ENCODE data around the gene LRCH3.

The LRCH3 gene

DNA sequence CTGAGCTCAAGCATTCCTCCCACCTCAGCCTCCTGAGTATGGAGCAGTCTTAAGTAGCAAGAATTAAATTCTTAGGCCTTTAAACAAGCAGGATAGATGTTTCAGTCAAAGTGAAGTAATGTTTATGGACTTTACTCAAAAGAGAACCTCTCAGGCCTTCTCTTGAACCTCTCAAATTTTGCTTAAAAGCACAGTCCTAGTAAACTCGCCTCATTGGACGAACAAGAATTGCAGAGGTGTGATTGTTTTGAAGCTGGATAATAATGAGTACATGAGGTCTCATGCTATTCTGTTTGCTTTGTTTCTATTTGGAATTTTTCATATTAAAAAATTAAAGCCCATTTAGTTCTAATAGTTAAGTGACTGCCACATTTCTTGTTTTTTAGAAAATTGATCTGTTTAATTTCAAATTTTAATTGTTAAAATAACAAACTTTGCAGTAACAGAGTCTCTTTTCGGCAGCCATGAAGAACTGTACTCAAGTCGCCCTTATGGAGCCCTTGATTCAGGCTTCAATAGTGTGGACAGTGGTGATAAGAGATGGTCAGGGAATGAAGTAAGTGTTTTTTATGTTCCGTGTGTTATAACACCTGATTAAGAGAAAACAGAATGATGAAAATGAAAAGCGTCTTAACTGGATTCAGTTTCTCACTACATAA is 39.4 kb downstream of the LRCH3 start:
- TF ChIP-seq, protein P1, sequence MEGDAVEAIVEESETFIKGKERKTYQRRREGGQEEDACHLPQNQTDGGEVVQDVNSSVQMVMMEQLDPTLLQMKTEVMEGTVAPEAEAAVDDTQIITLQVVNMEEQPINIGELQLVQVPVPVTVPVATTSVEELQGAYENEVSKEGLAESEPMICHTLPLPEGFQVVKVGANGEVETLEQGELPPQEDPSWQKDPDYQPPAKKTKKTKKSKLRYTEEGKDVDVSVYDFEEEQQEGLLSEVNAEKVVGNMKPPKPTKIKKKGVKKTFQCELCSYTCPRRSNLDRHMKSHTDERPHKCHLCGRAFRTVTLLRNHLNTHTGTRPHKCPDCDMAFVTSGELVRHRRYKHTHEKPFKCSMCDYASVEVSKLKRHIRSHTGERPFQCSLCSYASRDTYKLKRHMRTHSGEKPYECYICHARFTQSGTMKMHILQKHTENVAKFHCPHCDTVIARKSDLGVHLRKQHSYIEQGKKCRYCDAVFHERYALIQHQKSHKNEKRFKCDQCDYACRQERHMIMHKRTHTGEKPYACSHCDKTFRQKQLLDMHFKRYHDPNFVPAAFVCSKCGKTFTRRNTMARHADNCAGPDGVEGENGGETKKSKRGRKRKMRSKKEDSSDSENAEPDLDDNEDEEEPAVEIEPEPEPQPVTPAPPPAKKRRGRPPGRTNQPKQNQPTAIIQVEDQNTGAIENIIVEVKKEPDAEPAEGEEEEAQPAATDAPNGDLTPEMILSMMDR (IDR thresholded peaks at IDR 0.05) = no peak
- Histone ChIP-seq H3K4me3 (ENCODE audit: low read depth in 1 of 2, low read length in 1 of 2) (no peak overlapping the region), H3K27me3 (no peaks in the 10 kb centered on the region), H3K36me3 (peaks cover 88% of the 10 kb centered on the region), H3K9me3 (no peaks in the 10 kb centered on the region), H3K4me1 (ENCODE audit: control insufficient read depth in 1 of 2, insufficient read depth in 1 of 2, low read depth in 1 of 2, low read length in 1 of 2) (no peaks in the 10 kb centered on the region), H3K27ac (no peak overlapping the region)

DNA sequence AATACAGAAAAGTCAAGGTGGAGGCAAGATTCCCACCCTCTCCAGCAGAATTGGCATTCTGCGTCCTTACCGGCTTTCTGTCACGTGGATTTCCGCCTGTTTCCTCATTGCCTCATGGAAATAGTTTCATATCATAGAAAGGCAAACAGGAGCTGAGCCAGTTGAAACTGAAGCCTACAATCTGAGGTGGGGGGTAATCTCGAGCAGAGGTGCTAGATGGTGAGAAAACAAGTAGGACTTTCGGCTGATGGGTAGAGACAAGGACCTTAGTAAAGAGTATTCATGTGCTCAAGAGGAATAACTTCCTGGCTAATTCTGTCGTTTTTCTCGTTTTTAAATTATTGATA is 39.9 kb downstream of the LRCH3 start:
- no peak overlapping the region for H3K4me3 ChIP-seq (ENCODE audit: low read depth in 1 of 2, low read length in 1 of 2)
- no peaks in the 10 kb centered on the region for H3K27me3 ChIP-seq
- no peaks in the 10 kb centered on the region for H3K9me3 ChIP-seq
- H3K4me1 ChIP-seq (ENCODE audit: control insufficient read depth in 1 of 2, insufficient read depth in 1 of 2, low read depth in 1 of 2, low read length in 1 of 2) = no peaks in the 10 kb centered on the region
- TF ChIP-seq, protein P1 (IDR thresholded peaks at IDR 0.05) = no peak
- H3K27ac ChIP-seq = no peak overlapping the region
- H3K36me3 ChIP-seq = peaks cover 93% of the 10 kb centered on the region

DNA sequence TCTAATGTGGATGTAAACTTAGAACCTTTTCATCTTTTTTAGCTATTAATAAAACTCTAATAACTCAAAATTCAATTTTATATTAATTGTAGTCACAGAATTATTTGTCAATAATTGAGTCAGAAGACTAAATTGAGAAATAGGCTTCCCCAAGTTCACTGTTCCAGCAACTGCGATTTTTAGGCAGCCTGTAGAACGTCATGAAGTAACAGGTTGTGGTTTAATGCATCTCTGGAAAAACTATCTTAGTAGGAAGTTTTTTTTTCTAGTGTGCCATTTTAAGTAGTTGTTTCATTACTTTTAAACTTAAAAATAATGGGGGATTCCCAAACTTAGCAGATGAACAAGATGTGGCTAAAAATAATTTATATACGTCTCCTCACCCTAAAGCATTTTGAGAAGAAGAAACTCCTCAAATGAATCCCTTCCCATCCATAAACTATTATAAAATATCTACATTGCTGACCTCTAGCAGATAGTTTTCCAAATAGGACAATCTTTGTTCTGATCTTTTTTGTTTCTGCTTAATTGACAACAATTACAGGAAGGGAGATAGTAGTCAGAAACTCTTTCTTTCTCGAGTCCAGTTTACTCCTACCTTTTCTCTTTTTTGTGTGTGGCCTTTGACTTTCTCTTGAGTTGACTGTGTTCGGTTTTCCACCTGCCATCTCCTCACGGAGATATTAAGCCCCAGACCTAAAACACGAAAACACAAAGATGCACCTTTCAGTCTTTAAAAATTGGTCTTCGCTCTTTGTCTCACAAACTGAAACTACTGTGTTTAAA is 43.1 kb downstream of the LRCH3 start:
- no peak overlapping the region for H3K27ac ChIP-seq
- H3K9me3 ChIP-seq = no peaks in the 10 kb centered on the region
- H3K4me3 ChIP-seq (ENCODE audit: low read depth in 1 of 2, low read length in 1 of 2) = no peak overlapping the region
- TF ChIP-seq, protein P1 (IDR thresholded peaks at IDR 0.05) = no peak
- H3K36me3 ChIP-seq = peaks cover 88% of the 10 kb centered on the region
- H3K27me3 ChIP-seq = no peaks in the 10 kb centered on the region
- no peaks in the 10 kb centered on the region for H3K4me1 ChIP-seq (ENCODE audit: control insufficient read depth in 1 of 2, insufficient read depth in 1 of 2, low read depth in 1 of 2, low read length in 1 of 2)

DNA sequence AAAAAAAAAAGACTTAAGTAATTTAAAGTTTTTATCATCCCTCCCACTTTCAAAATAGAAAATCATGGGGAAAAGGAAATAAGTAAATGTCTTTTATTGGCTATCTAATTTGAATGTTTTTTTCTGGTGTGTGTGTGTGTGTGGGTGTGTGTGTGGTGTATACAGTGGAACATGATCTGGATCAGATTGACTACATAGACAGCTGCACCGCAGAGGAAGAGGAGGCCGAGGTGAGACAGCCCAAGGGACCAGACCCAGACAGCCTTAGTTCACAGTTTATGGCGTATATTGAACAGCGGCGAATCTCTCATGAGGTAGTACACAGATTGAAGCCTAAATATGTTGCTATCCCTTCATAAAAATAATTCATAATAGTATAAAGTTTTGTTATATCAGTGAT is 44.5 kb downstream of the LRCH3 start:
- Histone ChIP-seq H3K27me3 (no peaks in the 10 kb centered on the region), H3K4me1 (ENCODE audit: control insufficient read depth in 1 of 2, insufficient read depth in 1 of 2, low read depth in 1 of 2, low read length in 1 of 2) (no peaks in the 10 kb centered on the region), H3K27ac (no peak overlapping the region), H3K4me3 (ENCODE audit: low read depth in 1 of 2, low read length in 1 of 2) (no peak overlapping the region), H3K36me3 (peaks cover 88% of the 10 kb centered on the region), H3K9me3 (no peaks in the 10 kb centered on the region)
- TF ChIP-seq, protein P1 (IDR thresholded peaks at IDR 0.05) = no peak

DNA sequence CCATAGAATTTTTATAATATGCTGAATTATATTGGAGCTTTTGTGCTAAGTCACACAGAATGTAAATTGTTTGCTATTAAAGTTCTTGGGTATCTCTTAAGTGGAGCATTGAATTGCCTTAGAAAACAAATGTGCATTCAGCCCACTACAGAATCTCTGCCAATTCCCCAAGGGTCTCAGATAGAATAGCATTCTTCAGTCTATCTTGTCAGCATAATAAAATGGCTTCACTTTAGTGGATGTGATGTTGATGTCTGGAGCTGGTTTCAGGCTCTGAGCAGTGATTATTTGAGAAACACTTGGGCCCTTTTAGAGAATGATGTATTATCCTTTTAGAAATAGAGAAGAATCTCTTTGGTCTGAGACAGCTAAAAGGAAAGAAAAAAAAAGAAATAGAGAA is 45.2 kb downstream of the LRCH3 start:
- no peak overlapping the region for H3K4me3 ChIP-seq (ENCODE audit: low read depth in 1 of 2, low read length in 1 of 2)
- no peaks in the 10 kb centered on the region for H3K4me1 ChIP-seq (ENCODE audit: control insufficient read depth in 1 of 2, insufficient read depth in 1 of 2, low read depth in 1 of 2, low read length in 1 of 2)
- no peak overlapping the region for H3K27ac ChIP-seq
- TF ChIP-seq, protein P1 (IDR thresholded peaks at IDR 0.05) = no peak
- H3K9me3 ChIP-seq = no peaks in the 10 kb centered on the region
- peaks cover 88% of the 10 kb centered on the region for H3K36me3 ChIP-seq
- H3K27me3 ChIP-seq = no peaks in the 10 kb centered on the region

Data from neutrophil (primary cell).